PC-9 (cell line): ENCODE results near the gene ARID5A. TPM values are rescaled to one million over a fixed set of nuclear protein-coding genes. Genes with fewer than 3 reads are reported as not detected.

ENCODE experiments used
- BruUV-seq: library from RNA; stranded (reverse); fragments of 400-500 nt; replicated peaks from 2 replicates; lab custom pipeline; 2021; lab: Mats Ljungman, UMichigan
- CTCF ChIA-PET: fragments of 300-600 bp; sonication (Branson Sonifier 250); formaldehyde crosslinking; loops from one replicate; lab custom pipeline; 2022; ENCODE audit warnings: antibody characterized with exemption; lab: Charles Lee
- POLR2A ChIA-PET: fragments of 300-600 bp; sonication (Branson Sonifier 250); formaldehyde crosslinking; loops from one replicate; lab custom pipeline; 2022; ENCODE audit warnings: antibody characterized with exemption; ENCODE audit not compliant: unreplicated experiment; lab: Charles Lee
- DNase-seq, 2 experiments: peaks; one replicate each; pipeline versions ENCODE4 v3.0.0 to v3.0.0-alpha.2; 2015 to 2022; ENCODE audit warnings: mixed read lengths in 1 of 2
- H2AFZ ChIP-seq: fragments of 200-600 bp; sonication (generic); 2 replicates; pipeline ENCODE4 v1.8.1; 2017; ENCODE audit warnings: antibody characterized with exemption
- H3F3A ChIP-seq: fragments of 200-600 bp; sonication (generic); 2 replicates; pipeline ENCODE4 v1.8.1; 2017; ENCODE audit warnings: antibody characterized with exemption, mild to moderate bottlenecking, low read depth; ENCODE audit not compliant: insufficient read depth
- H3K27ac ChIP-seq: fragments of 200-600 bp; sonication (generic); 2 replicates; pipeline ENCODE4 v1.6.1; 2016; ENCODE audit warnings: mixed run types
- H3K27me3 ChIP-seq: fragments of 200-600 bp; sonication (generic); 2 replicates; pipeline ENCODE4 v1.6.1; 2016; ENCODE audit warnings: low read depth, mixed run types; ENCODE audit not compliant: insufficient read depth
- H3K36me3 ChIP-seq: fragments of 200-600 bp; sonication (generic); 2 replicates; pipeline ENCODE4 v1.6.1; 2016; ENCODE audit warnings: low read depth, mixed run types
- H3K4me1 ChIP-seq: fragments of 200-600 bp; sonication (generic); replicated peaks from 2 replicates; pipeline ENCODE4 v1.6.1; 2016; ENCODE audit warnings: mixed run types; ENCODE audit not compliant: insufficient read depth
- H3K4me2 ChIP-seq: fragments of 200-600 bp; sonication (generic); 2 replicates; pipeline ENCODE4 v1.6.1; 2017; ENCODE audit warnings: mixed run types
- H3K4me3 ChIP-seq: fragments of 200-600 bp; sonication (generic); 2 replicates; pipeline ENCODE4 v1.6.1; 2016; ENCODE audit warnings: mixed run types
- H3K79me2 ChIP-seq: fragments of 200-600 bp; sonication (generic); 2 replicates; pipeline ENCODE4 v1.6.1; 2017; ENCODE audit warnings: low read depth, mixed run types
- H3K9me2 ChIP-seq: fragments of 200-600 bp; sonication (generic); 2 replicates; pipeline ENCODE4 v1.8.1; 2017; ENCODE audit warnings: mild to moderate bottlenecking; ENCODE audit not compliant: insufficient read depth
- H3K9me3 ChIP-seq: fragments of 200-600 bp; sonication (generic); 2 replicates; pipeline ENCODE4 v1.8.1; 2016; ENCODE audit warnings: low read depth; ENCODE audit not compliant: insufficient read depth
- H4K20me1 ChIP-seq: fragments of 200-600 bp; sonication (generic); 2 replicates; pipeline ENCODE4 v1.8.1; 2017; ENCODE audit not compliant: insufficient read depth
- EZH2 ChIP-seq: fragments of 200-600 bp; sonication (generic); IDR thresholded peaks from 2 replicates; pipeline ENCODE4 v1.8.0; 2017; ENCODE audit warnings: antibody characterized with exemption, low read depth
- intact Hi-C: fragments of 100-400 bp; cut with micrococcal nuclease; formaldehyde crosslinking; loops from one replicate; pipeline ENCODE4 v1.10.0; 2022; ENCODE audit not compliant: unreplicated experiment
- total RNA-seq: library from RNA; stranded (reverse); gene quantifications from 2 replicates; pipeline ENCODE4 v1.2.3, GENCODE V29; 2021
- TF ChIP-seq, protein P1 (sequence below): fragments of 200-600 bp; sonication (generic); conservative IDR thresholded peaks from 2 replicates; pipeline ENCODE4 v1.6.1; 2017; ENCODE audit warnings: mixed run types, antibody characterized with exemption, mild to moderate bottlenecking, moderate library complexity

Gene ARID5A
- total RNA-seq, 1 experiment from 2014 or later = 6.0 TPM

DNA sequence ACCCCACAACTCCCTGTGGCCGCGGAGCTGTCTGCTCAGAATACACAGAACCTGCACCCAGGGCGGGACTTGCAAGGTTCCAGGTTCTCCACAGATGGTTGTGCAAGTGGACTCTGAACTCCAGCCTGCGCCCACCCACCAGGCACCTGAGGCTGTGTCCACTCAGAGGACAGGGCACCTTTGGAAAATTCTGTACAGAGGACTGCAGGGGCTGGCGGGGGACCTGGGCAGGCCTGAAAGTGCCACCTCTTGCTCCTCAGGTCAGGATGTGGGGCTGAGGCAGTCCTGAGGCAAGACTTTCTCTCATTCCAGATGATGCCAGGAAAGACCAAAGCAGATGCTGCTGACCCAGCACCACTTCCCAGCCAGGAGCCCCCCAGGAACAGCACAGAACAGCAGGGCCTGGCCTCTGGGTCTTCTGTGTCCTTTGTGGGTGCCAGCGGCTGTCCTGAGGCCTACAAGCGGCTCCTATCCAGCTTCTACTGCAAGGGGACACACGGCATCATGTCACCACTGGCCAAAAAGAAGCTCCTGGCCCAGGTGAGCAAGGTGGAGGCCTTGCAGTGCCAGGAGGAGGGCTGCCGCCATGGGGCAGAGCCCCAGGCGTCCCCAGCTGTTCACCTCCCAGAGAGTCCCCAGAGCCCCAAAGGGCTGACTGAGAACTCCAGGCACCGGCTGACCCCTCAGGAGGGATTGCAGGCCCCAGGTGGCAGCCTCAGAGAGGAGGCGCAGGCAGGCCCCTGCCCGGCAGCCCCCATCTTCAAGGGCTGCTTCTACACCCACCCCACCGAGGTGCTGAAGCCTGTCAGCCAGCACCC is 14.4 kb downstream of the ARID5A start:
- Histone ChIP-seq H3K9me2 (no peaks in the 10 kb centered on the region), H3K27me3 (no peaks in the 10 kb centered on the region), H3K79me2 (no peaks in the 10 kb centered on the region), H4K20me1 (no peaks in the 10 kb centered on the region), H3K36me3 (no peaks in the 10 kb centered on the region), H3K4me3 (no peak overlapping the region), H3F3A (peaks cover 9% of the 10 kb centered on the region), H3K27ac (no peak overlapping the region), H3K9me3 (no peaks in the 10 kb centered on the region), H3K4me2 (no peak overlapping the region), H2AFZ (no peak overlapping the region), H3K4me1 (peaks cover 16% of the 10 kb centered on the region)
- no peak for DNase-seq
- ChIA-PET CTCF (interaction anchor here (1.1 kb wide), 1 partner anchor 307 kb away, joined by 3 read pairs; the partner anchor contains the start of gene ANKRD39), POLR2A (interaction anchor here (0.6 kb wide), 1 partner anchor 222 kb away, joined by 3 read pairs; no protein-coding TSS in a partner anchor)
- TF ChIP-seq EZH2 = no peak
- TF ChIP-seq, protein P1, sequence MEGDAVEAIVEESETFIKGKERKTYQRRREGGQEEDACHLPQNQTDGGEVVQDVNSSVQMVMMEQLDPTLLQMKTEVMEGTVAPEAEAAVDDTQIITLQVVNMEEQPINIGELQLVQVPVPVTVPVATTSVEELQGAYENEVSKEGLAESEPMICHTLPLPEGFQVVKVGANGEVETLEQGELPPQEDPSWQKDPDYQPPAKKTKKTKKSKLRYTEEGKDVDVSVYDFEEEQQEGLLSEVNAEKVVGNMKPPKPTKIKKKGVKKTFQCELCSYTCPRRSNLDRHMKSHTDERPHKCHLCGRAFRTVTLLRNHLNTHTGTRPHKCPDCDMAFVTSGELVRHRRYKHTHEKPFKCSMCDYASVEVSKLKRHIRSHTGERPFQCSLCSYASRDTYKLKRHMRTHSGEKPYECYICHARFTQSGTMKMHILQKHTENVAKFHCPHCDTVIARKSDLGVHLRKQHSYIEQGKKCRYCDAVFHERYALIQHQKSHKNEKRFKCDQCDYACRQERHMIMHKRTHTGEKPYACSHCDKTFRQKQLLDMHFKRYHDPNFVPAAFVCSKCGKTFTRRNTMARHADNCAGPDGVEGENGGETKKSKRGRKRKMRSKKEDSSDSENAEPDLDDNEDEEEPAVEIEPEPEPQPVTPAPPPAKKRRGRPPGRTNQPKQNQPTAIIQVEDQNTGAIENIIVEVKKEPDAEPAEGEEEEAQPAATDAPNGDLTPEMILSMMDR = no peak
- BruUV-seq = no TSS peak
- intact Hi-C loops = loop anchor here (1.0 to 5.0 kb wide), 2 partner anchors 250 to 266 kb away; partner anchors contain the start of gene CNNM3

DNA sequence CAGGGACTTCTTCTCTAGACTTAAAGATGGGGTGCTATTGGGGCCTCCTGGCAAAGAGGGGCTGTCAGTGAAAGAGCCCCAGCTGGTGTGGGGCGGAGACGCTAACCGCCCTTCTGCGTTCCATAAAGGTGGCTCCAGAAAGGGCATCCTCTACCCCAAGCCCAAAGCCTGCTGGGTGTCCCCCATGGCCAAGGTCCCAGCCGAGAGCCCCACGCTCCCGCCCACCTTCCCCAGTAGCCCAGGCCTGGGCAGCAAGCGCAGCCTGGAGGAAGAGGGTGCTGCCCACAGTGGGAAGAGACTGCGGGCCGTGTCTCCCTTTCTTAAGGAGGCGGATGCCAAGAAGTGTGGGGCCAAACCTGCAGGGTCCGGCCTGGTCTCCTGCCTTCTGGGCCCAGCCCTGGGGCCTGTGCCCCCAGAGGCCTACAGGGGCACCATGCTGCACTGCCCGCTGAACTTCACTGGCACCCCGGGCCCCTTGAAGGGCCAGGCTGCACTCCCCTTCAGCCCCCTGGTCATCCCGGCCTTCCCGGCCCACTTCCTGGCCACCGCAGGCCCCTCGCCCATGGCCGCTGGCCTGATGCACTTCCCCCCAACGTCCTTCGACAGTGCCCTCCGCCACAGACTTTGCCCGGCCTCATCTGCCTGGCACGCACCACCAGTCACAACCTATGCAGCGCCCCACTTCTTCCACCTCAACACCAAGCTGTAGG is 15.2 kb downstream of the ARID5A start:
- H2AFZ ChIP-seq = no peak overlapping the region
- TF ChIP-seq EZH2 = no peak
- TF ChIP-seq, protein P1 = no peak
- H3K4me2 ChIP-seq = no peak overlapping the region
- no peak overlapping the region for H3K27ac ChIP-seq
- no peaks in the 10 kb centered on the region for H3K79me2 ChIP-seq
- no peaks in the 10 kb centered on the region for H3K9me3 ChIP-seq
- ChIA-PET POLR2A (no interaction called here), CTCF (no interaction called here)
- no peak overlapping the region for H3K4me3 ChIP-seq
- no peaks in the 10 kb centered on the region for H3K9me2 ChIP-seq
- no TSS peak for BruUV-seq
- H3F3A ChIP-seq = peaks cover 16% of the 10 kb centered on the region
- H3K36me3 ChIP-seq = no peaks in the 10 kb centered on the region
- DNase-seq = no peak
- peaks cover 22% of the 10 kb centered on the region for H3K4me1 ChIP-seq
- no peaks in the 10 kb centered on the region for H4K20me1 ChIP-seq
- intact Hi-C loops = loop anchor here (5.0 kb wide), 1 partner anchor 266 kb away; the partner anchor contains the start of gene CNNM3
- no peaks in the 10 kb centered on the region for H3K27me3 ChIP-seq

DNA sequence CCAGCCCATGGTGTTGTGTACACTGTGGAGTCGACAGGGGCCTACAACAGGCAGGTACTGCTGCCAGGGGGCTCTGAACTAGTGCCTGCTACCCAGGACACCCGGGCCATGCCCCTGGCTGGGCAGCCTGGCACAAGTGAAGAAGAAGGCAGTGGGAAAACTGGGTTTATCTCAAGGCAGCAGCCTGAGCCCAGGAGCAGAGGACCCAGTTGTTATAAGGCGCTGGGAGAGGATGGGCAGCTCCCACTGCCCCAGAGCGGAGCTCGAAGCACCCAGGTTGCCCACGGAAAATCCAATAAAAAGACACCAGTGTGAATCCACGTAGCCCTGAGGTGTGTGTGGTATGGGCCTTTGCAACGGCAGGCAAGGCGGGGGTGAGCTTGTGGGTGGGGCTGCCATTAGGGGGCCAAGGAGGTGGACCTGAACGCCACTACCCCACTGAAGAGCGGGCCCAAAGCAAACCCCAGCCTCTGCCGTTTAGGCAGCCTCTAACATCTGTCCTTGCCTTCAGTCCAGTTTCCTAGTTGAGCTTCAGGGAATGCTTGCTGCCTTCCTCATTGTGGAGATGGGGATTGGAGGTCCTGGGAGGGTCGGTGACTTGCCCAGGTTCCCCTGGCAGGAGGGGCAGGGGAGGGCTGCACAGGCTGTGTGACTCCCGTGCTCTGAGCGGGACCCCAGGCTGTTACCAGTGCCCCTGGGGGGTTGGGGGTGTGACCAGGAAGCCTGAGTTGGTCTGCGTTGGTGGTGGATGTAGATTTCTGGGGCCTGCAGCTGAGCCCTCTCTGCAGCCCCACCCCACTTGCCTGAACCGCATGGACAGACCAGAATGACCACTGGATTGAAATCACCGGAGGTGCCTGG is 16.0 kb downstream of the ARID5A start:
- no peak for DNase-seq
- POLR2A ChIA-PET = no interaction called here

More for the DNA sequence above, 16.0 kb downstream of the ARID5A start:
- Histone ChIP-seq H3K4me1 (peaks cover 29% of the 10 kb centered on the region), H3K27me3 (no peaks in the 10 kb centered on the region), H4K20me1 (no peaks in the 10 kb centered on the region), H2AFZ (no peak overlapping the region), H3K27ac (no peak overlapping the region), H3K36me3 (no peaks in the 10 kb centered on the region), H3K4me3 (no peak overlapping the region), H3K9me2 (no peaks in the 10 kb centered on the region), H3K79me2 (no peaks in the 10 kb centered on the region), H3F3A (peaks cover 22% of the 10 kb centered on the region), H3K9me3 (no peaks in the 10 kb centered on the region), H3K4me2 (no peak overlapping the region)
- no peak for TF ChIP-seq EZH2
- TF ChIP-seq, protein P1 = no peak
- CTCF ChIA-PET = interaction anchor here (0.6 kb wide), 1 partner anchor 543 kb away, joined by 8 read pairs; no protein-coding TSS in a partner anchor
- intact Hi-C loops = loop anchor here (5.0 kb wide), 1 partner anchor 265 kb away; the partner anchor contains the start of gene CNNM3
- no TSS peak for BruUV-seq
